H9 (cell line): ENCODE data around the gene PCDHGC3. TPM values are rescaled to one million over a fixed set of nuclear protein-coding genes. Genes with fewer than 3 reads are reported as not detected.
A peak's percentile ranks its signal among the peaks of the same experiment; 100 is the strongest.

Source experiments
- DNase-seq: peaks from one replicate; pipeline ENCODE4 v3.0.0-alpha.2; 2017
- H2AFZ ChIP-seq: one replicate; pipeline ENCODE4 v1.6.1; 2013; ENCODE audit warnings: mild to moderate bottlenecking, low read length, control low read depth, moderate library complexity
- H2AK5ac ChIP-seq: 2 replicates; pipeline ENCODE4 v1.6.1; 2013; ENCODE audit warnings: low read length, control low read depth, mixed read lengths; ENCODE audit not compliant: insufficient read length
- H2BK120ac ChIP-seq: one replicate; pipeline ENCODE4 v1.6.1; 2013; ENCODE audit warnings: low read depth, mild to moderate bottlenecking, low read length, control low read depth, inconsistent platforms; ENCODE audit not compliant: poor library complexity, severe bottlenecking
- H2BK12ac ChIP-seq: 2 replicates; pipeline ENCODE4 v1.6.1; 2013; ENCODE audit warnings: low read length, control low read depth, mixed read lengths, low read depth; ENCODE audit not compliant: insufficient read length
- H2BK15ac ChIP-seq: 2 replicates; pipeline ENCODE4 v1.6.1; 2013; ENCODE audit warnings: low read depth, low read length, control low read depth
- H2BK20ac ChIP-seq: one replicate; pipeline ENCODE4 v1.6.1; 2013; ENCODE audit warnings: low read depth, mild to moderate bottlenecking, low read length, control low read depth, inconsistent platforms; ENCODE audit not compliant: poor library complexity, severe bottlenecking
- H2BK5ac ChIP-seq: 2 replicates; pipeline ENCODE4 v1.6.1; 2013; ENCODE audit warnings: low read length, control low read depth, mixed read lengths; ENCODE audit not compliant: insufficient read length
- H3K14ac ChIP-seq: 2 replicates; pipeline ENCODE4 v1.6.1; 2013; ENCODE audit warnings: low read length, control low read depth; ENCODE audit not compliant: insufficient read depth
- H3K18ac ChIP-seq: 2 replicates; pipeline ENCODE4 v1.6.1; 2013; ENCODE audit warnings: low read depth, mild to moderate bottlenecking, mixed read lengths, low read length, control low read depth; ENCODE audit not compliant: insufficient read length
- H3K23ac ChIP-seq: 2 replicates; pipeline ENCODE4 v1.6.1; 2013; ENCODE audit warnings: low read length, control low read depth, mixed read lengths, low read depth; ENCODE audit not compliant: insufficient read length
- H3K23me2 ChIP-seq: 2 replicates; pipeline ENCODE4 v1.6.1; 2013; ENCODE audit warnings: low read depth, mild to moderate bottlenecking, mixed read lengths, low read length, control low read depth; ENCODE audit not compliant: insufficient read length, poor library complexity, severe bottlenecking
- H3K27ac ChIP-seq: 2 replicates; pipeline ENCODE4 v1.5.1; 2013; ENCODE audit warnings: low read length, control low read depth, mixed read lengths, low read depth; ENCODE audit not compliant: insufficient read length
- H3K27me3 ChIP-seq: 2 replicates; pipeline ENCODE4 v1.6.1; 2013; ENCODE audit warnings: low read length, control low read depth, inconsistent platforms; ENCODE audit not compliant: insufficient read depth
- H3K4ac ChIP-seq: 2 replicates; pipeline ENCODE4 v1.6.1; 2013; ENCODE audit warnings: low read depth, mild to moderate bottlenecking, control low read depth, inconsistent platforms, low read length, moderate library complexity
- H3K4me1 ChIP-seq: 2 replicates; pipeline ENCODE4 v1.6.1; 2013; ENCODE audit warnings: low read length, control low read depth, inconsistent platforms; ENCODE audit not compliant: insufficient read depth
- H3K4me2 ChIP-seq: 2 replicates; pipeline ENCODE4 v1.6.1; 2013; ENCODE audit warnings: low read length, control low read depth, mixed read lengths; ENCODE audit not compliant: insufficient read length, insufficient read depth
- H3K56ac ChIP-seq: 2 replicates; pipeline ENCODE4 v1.6.1; 2013; ENCODE audit warnings: low read depth, mild to moderate bottlenecking, mixed read lengths, low read length, control low read depth; ENCODE audit not compliant: insufficient read length
- H3K79me1 ChIP-seq: 2 replicates; pipeline ENCODE4 v1.6.1; 2013; ENCODE audit warnings: low read depth, mild to moderate bottlenecking, moderate library complexity, low read length, control low read depth, inconsistent platforms; ENCODE audit not compliant: insufficient read depth, poor library complexity, severe bottlenecking
- H3K79me2 ChIP-seq: 2 replicates; pipeline ENCODE4 v1.6.1; 2013; ENCODE audit warnings: low read length, control low read depth, inconsistent platforms; ENCODE audit not compliant: insufficient read depth
- H3K9ac ChIP-seq: 2 replicates; pipeline ENCODE4 v1.6.1; 2013; ENCODE audit warnings: low read length, control low read depth, mixed read lengths; ENCODE audit not compliant: insufficient read length; ENCODE audit errors: extremely low read depth
- H3K9me3 ChIP-seq: one replicate; pipeline ENCODE4 v1.6.1; 2013; ENCODE audit warnings: low read depth, low read length, inconsistent platforms; ENCODE audit not compliant: control insufficient read depth
- H3T11ph ChIP-seq: one replicate; pipeline ENCODE4 v1.6.1; 2013; ENCODE audit warnings: mild to moderate bottlenecking, low read length, control low read depth, inconsistent platforms
- H4K20me1 ChIP-seq: one replicate; pipeline ENCODE4 v1.6.1; 2013; ENCODE audit not compliant: control insufficient read depth, insufficient read length, insufficient read depth
- H4K5ac ChIP-seq: 2 replicates; pipeline ENCODE4 v1.6.1; 2013; ENCODE audit warnings: low read depth, mild to moderate bottlenecking, mixed read lengths, low read length, control low read depth; ENCODE audit not compliant: insufficient read length
- H4K8ac ChIP-seq: replicated peaks from 2 replicates; pipeline ENCODE4 v1.6.1; 2013; ENCODE audit warnings: low read length, control low read depth, mixed read lengths, low read depth; ENCODE audit not compliant: insufficient read length
- H4K91ac ChIP-seq: 2 replicates; pipeline ENCODE4 v1.6.1; 2013; ENCODE audit warnings: low read depth, mild to moderate bottlenecking, moderate library complexity, mixed read lengths, low read length, control low read depth; ENCODE audit not compliant: insufficient read length
- H3K27ac Mint-ChIP-seq, 3 experiments: 2 replicates in 2 of 3; 3 replicates in 1 of 3; pipeline ENCODE4 v1.8.0; 2020 to 2021; ENCODE audit warnings: mixed read lengths in 3 of 3, mild to moderate bottlenecking in 1 of 3, moderate library complexity in 1 of 3
- H3K27me3 Mint-ChIP-seq: 2 replicates; pipeline ENCODE4 v1.8.0; 2021; ENCODE audit warnings: low read depth, mild to moderate bottlenecking, moderate library complexity, mixed read lengths
- H3K36me3 Mint-ChIP-seq, 3 experiments: 2 replicates in 2 of 3; 3 replicates in 1 of 3; pipeline ENCODE4 v1.8.0; 2020 to 2021; ENCODE audit warnings: low read depth in 3 of 3, mixed read lengths in 3 of 3; ENCODE audit not compliant: insufficient read depth in 1 of 3
- H3K4me1 Mint-ChIP-seq, 2 experiments: 2 replicates each; pipeline ENCODE4 v1.8.0; 2020; ENCODE audit warnings: mixed read lengths in 2 of 2
- H3K4me3 Mint-ChIP-seq, 2 experiments: 2 replicates in 1 of 2; 3 replicates in 1 of 2; pipeline ENCODE4 v1.8.0; 2020 to 2021; ENCODE audit warnings: mild to moderate bottlenecking in 2 of 2, mixed read lengths in 2 of 2, moderate library complexity in 1 of 2
- H3K9me3 Mint-ChIP-seq, 2 experiments: 2 replicates in 1 of 2; 3 replicates in 1 of 2; pipeline ENCODE4 v1.8.0; 2020; ENCODE audit warnings: mild to moderate bottlenecking in 2 of 2, mixed read lengths in 2 of 2, moderate library complexity in 1 of 2
- WGBS: extraction: QIAGEN DNeasy Blood & Tissue Kit; methylation state at CpG from one replicate; pipeline ENCODE4 v1.1.7; 2013; ENCODE audit warnings: missing lambda C conversion rate, low lambda C conversion rate, mixed read lengths; ENCODE audit not compliant: insufficient read length; ENCODE audit errors: extremely low coverage; 5-methylcytosine and 5-hydroxymethylcytosine counted together
- total RNA-seq: library from RNA; stranded (reverse); gene quantifications from 2 replicates; pipeline ENCODE4 v1.2.1, GENCODE V29; 2021
- TF ChIP-seq, protein P1 (sequence below): fragments of 200-600 bp; sonication (generic); conservative IDR thresholded peaks from 3 replicates; pipeline ENCODE4 v1.8.0; 2021; ENCODE audit warnings: antibody characterized with exemption, mild to moderate bottlenecking

PCDHGC3 gene
- total RNA-seq, 1 experiment from 2014 or later, result 19.8 TPM

DNA sequence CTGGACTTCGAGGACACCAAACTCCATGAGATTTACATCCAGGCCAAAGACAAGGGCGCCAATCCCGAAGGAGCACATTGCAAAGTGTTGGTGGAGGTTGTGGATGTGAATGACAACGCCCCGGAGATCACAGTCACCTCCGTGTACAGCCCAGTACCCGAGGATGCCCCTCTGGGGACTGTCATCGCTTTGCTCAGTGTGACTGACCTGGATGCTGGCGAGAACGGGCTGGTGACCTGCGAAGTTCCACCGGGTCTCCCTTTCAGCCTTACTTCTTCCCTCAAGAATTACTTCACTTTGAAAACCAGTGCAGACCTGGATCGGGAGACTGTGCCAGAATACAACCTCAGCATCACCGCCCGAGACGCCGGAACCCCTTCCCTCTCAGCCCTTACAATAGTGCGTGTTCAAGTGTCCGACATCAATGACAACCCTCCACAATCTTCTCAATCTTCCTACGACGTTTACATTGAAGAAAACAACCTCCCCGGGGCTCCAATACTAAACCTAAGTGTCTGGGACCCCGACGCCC is 1.3 kb downstream of the PCDHGC3 start:
- peak overlapping the region; percentile 95 for H3K4me2 ChIP-seq
- no peak overlapping the region for H2BK15ac ChIP-seq
- peak overlapping the region; percentile 92 to 97 for H3K4me3 Mint-ChIP-seq
- H4K5ac ChIP-seq, result no peak overlapping the region
- H3K27me3 Mint-ChIP-seq, result peaks cover 33% of the 10 kb centered on the region
- H3K4me1 Mint-ChIP-seq, result peaks cover 23 to 30% of the 10 kb centered on the region in 2 experiments
- H2BK20ac ChIP-seq, result no peak overlapping the region
- no peak for DNase-seq
- H2AK5ac ChIP-seq, result no peak overlapping the region
- H4K91ac ChIP-seq, result no peak overlapping the region
- H3T11ph ChIP-seq, result no peak overlapping the region
- H3K14ac ChIP-seq, result no peak overlapping the region
- no peak overlapping the region for H3K9ac ChIP-seq
- no peaks in the 10 kb centered on the region for H4K20me1 ChIP-seq
- no peak overlapping the region for H2BK5ac ChIP-seq
- H3K18ac ChIP-seq, result no peak overlapping the region
- H3K23ac ChIP-seq, result no peak overlapping the region
- H3K36me3 Mint-ChIP-seq, result peaks cover 0 to 21% (median 8%) of the 10 kb centered on the region in 3 experiments; a peak in 4 of 7 replicates
- H3K4ac ChIP-seq, result no peak overlapping the region
- no peaks in the 10 kb centered on the region for H3K79me2 ChIP-seq
- peaks cover 17% of the 10 kb centered on the region for H3K23me2 ChIP-seq
- no peak overlapping the region for H3K27ac ChIP-seq
- no peak overlapping the region for H2AFZ ChIP-seq
- no peak overlapping the region for H3K56ac ChIP-seq
- no peak overlapping the region for H4K8ac ChIP-seq
- peaks cover 15% of the 10 kb centered on the region for H3K27me3 ChIP-seq
- H2BK12ac ChIP-seq, result no peak overlapping the region
- H3K27ac Mint-ChIP-seq, result no peak overlapping the region; a peak in 1 of 7 replicates
- TF ChIP-seq, protein P1, sequence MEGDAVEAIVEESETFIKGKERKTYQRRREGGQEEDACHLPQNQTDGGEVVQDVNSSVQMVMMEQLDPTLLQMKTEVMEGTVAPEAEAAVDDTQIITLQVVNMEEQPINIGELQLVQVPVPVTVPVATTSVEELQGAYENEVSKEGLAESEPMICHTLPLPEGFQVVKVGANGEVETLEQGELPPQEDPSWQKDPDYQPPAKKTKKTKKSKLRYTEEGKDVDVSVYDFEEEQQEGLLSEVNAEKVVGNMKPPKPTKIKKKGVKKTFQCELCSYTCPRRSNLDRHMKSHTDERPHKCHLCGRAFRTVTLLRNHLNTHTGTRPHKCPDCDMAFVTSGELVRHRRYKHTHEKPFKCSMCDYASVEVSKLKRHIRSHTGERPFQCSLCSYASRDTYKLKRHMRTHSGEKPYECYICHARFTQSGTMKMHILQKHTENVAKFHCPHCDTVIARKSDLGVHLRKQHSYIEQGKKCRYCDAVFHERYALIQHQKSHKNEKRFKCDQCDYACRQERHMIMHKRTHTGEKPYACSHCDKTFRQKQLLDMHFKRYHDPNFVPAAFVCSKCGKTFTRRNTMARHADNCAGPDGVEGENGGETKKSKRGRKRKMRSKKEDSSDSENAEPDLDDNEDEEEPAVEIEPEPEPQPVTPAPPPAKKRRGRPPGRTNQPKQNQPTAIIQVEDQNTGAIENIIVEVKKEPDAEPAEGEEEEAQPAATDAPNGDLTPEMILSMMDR, result no peak
- H3K79me1 ChIP-seq, result no peaks in the 10 kb centered on the region
- H3K9me3 ChIP-seq, result peaks cover 5% of the 10 kb centered on the region
- 0 out of 2 replicates have a peak, but pooled peaks cover 2% of the 10 kb centered on the region for H3K4me1 ChIP-seq
- no CpG with 5 or more reads among the region's 24 CpGs for WGBS
- H3K9me3 Mint-ChIP-seq, result peaks cover 0 to 23% of the 10 kb centered on the region in 2 experiments; a peak in 4 of 5 replicates
- no peak overlapping the region for H2BK120ac ChIP-seq
